Thoracic aorta (tissue), 2 donors: ENCODE data around the gene PLCH1. TPM values are rescaled to one million over a fixed set of nuclear protein-coding genes. Genes with fewer than 3 reads are reported as not detected.

ENCODE experiments used
- ATAC-seq: fragments of 150-250 bp; one replicate; pipeline ENCODE4 v1.8.0; 2017; ENCODE audit warnings: low read depth; ENCODE audit not compliant: insufficient number of reproducible peaks, low FRiP score
- DNase-seq: peaks from one replicate; pipeline ENCODE4 v3.0.0-alpha.2; 2020; ENCODE audit warnings: low spot score
- H3K27ac ChIP-seq, 2 donors: fragments of 200-600 bp; sonication (generic); 1 replicate in 1 of 2; 2 replicates in 1 of 2; pipeline ENCODE4 v1.5.1; 2016; ENCODE audit warnings: mild to moderate bottlenecking in 2 of 2, moderate library complexity in 2 of 2
- H3K27me3 ChIP-seq: fragments of 200-600 bp; sonication (generic); replicated peaks from 2 replicates; pipeline ENCODE4 v1.6.0; 2016; ENCODE audit warnings: mild to moderate bottlenecking; ENCODE audit not compliant: insufficient read depth
- H3K36me3 ChIP-seq: fragments of 200-600 bp; sonication (generic); one replicate; pipeline ENCODE4 v1.5.1; 2016
- H3K4me1 ChIP-seq, 2 donors: fragments of 200-600 bp; sonication (generic); 1 replicate in 1 of 2; 2 replicates in 1 of 2; pipeline versions ENCODE4 v1.5.1 to v1.6.0; 2016; ENCODE audit warnings: low read depth in 2 of 2, mild to moderate bottlenecking in 1 of 2; ENCODE audit not compliant: control insufficient read depth in 1 of 2
- H3K4me3 ChIP-seq: fragments of 200-600 bp; sonication (generic); 2 replicates; pipeline ENCODE4 v1.5.1; 2016; ENCODE audit warnings: mild to moderate bottlenecking
- H3K9me3 ChIP-seq: fragments of 200-600 bp; sonication (generic); 2 replicates; pipeline ENCODE4 v1.5.1; 2016
- total RNA-seq, 2 donors: library from RNA; depleted of rRNA; stranded (reverse); fragments of >200 nt; gene quantifications; one replicate each; pipeline versions ENCODE4 v1.1.0 to v1.2.3, GENCODE V29; 2016
- TF ChIP-seq, protein P1 (sequence below): fragments of 200-600 bp; sonication (generic); IDR thresholded peaks from one replicate; pipeline ENCODE4 v1.5.1; 2019; ENCODE audit warnings: antibody characterized with exemption

PLCH1 gene
- total RNA-seq, 2 donors from 2014 or later, result 0.28 TPM; not detected in 1

- ATAC-seq (no peak), DNase-seq (no peak)
- Histone ChIP-seq H3K4me3 (no peak overlapping the region), H3K27ac (no peak overlapping the region), H3K4me1 (no peaks in the 10 kb centered on the region), H3K27me3 (no peaks in the 10 kb centered on the region), H3K9me3 (no peaks in the 10 kb centered on the region), H3K36me3 (no peaks in the 10 kb centered on the region)
- TF ChIP-seq, protein P1, sequence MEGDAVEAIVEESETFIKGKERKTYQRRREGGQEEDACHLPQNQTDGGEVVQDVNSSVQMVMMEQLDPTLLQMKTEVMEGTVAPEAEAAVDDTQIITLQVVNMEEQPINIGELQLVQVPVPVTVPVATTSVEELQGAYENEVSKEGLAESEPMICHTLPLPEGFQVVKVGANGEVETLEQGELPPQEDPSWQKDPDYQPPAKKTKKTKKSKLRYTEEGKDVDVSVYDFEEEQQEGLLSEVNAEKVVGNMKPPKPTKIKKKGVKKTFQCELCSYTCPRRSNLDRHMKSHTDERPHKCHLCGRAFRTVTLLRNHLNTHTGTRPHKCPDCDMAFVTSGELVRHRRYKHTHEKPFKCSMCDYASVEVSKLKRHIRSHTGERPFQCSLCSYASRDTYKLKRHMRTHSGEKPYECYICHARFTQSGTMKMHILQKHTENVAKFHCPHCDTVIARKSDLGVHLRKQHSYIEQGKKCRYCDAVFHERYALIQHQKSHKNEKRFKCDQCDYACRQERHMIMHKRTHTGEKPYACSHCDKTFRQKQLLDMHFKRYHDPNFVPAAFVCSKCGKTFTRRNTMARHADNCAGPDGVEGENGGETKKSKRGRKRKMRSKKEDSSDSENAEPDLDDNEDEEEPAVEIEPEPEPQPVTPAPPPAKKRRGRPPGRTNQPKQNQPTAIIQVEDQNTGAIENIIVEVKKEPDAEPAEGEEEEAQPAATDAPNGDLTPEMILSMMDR, result no peak
These were observed 295.1 kb downstream of the PLCH1 start for GRCh38 chr3:155449613-155450267.

DNA sequence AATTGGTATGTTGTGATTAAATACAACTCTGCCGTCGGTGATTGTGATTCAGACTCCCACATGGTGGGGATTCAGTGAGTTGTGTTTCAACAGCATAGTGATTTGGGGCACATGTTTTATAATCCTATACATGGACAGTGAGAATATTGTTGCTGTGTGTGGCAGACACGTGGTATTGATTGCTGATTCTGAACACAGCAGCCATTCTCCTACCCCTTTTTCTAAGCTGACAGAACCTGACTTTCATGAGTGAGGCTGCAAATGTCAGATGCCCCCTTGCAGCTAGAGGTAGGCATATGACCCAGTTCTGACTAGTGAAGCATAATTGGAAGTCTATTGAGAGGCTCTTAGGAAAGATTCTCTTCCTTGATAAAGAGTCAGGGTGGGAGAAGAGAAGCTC lies 296.3 kb downstream of the PLCH1 start:
- H3K4me3 ChIP-seq, result no peak overlapping the region
- TF ChIP-seq, protein P1, result no peak
- H3K36me3 ChIP-seq, result no peaks in the 10 kb centered on the region
- no peak overlapping the region for H3K27ac ChIP-seq
- H3K27me3 ChIP-seq, result no peaks in the 10 kb centered on the region
- ATAC-seq (no peak), DNase-seq (no peak)
- no peaks in the 10 kb centered on the region for H3K9me3 ChIP-seq
- no peaks in the 10 kb centered on the region for H3K4me1 ChIP-seq

DNA sequence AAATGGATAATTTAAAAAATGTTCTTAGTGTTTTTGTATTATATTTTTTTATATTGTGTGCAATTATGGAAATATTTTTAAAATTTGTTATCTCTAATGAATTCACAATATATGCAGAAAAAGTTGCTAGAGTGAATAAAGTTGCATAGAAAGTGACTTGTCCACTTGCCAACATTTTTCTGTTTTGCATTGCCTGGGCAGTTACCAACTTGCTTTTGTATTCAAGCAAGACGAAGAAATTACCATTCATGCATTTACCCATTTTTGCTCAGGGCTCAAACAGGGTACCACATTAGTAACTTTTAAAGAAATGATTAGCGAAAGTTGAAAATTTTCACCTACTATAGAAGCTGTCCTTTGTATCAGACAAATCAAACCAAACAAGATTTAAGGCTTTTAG lies 298.5 kb downstream of the PLCH1 start:
- Histone ChIP-seq H3K9me3 (no peaks in the 10 kb centered on the region), H3K36me3 (no peaks in the 10 kb centered on the region), H3K4me1 (no peaks in the 10 kb centered on the region), H3K4me3 (no peak overlapping the region), H3K27me3 (no peaks in the 10 kb centered on the region), H3K27ac (no peak overlapping the region)
- TF ChIP-seq, protein P1, result no peak
- DNase-seq (no peak), ATAC-seq (no peak)

DNA sequence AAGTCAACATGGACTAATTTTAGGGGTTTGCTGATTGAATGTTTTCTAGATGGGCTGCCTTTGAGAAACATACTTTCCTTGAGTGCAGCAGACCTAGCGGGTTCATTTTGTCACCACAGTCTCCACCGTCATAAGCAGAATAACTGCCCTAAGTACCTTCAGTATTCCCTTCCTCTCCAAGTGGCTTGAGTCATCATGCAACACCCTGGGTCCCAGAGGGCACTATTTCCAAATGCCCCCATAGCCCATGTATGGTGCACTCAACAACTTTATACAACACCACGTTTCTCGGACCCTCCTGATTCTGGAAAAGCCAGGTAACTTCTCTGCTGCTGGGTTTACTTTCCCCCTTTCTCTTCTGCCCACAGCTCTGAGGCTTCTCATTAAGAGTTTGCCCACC lies 300.1 kb downstream of the PLCH1 start:
- TF ChIP-seq, protein P1, result no peak
- H3K4me1 ChIP-seq, result no peaks in the 10 kb centered on the region
- H3K27me3 ChIP-seq, result no peaks in the 10 kb centered on the region
- H3K27ac ChIP-seq, result no peak overlapping the region
- DNase-seq (no peak), ATAC-seq (no peak)
- H3K9me3 ChIP-seq, result no peaks in the 10 kb centered on the region
- H3K4me3 ChIP-seq, result no peak overlapping the region
- H3K36me3 ChIP-seq, result no peaks in the 10 kb centered on the region

DNA sequence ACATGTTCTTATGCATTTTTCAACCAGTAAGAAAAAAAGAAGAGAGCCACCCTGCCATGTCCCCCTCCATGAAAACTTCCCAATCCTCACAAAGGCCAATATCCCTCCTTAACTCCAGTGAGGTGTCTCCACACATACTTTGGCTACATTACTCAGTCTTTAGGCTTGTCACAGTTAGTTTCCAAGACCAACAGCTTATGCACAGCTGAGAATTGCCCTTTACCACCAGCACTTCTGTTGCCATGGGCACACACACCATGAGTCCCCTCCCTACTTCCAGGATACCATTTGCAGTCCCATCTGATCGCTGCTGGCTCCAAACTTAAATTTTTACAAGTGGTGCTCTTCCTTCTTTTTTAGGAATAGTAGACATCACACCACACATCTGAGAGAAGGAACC lies 301.1 kb downstream of the PLCH1 start:
- Histone ChIP-seq H3K4me1 (no peaks in the 10 kb centered on the region), H3K9me3 (no peaks in the 10 kb centered on the region), H3K4me3 (no peak overlapping the region), H3K27me3 (no peaks in the 10 kb centered on the region), H3K36me3 (no peaks in the 10 kb centered on the region), H3K27ac (no peak overlapping the region)
- DNase-seq (no peak), ATAC-seq (no peak)
- TF ChIP-seq, protein P1, result no peak
